KMS-11 (cell line): ENCODE data around the gene AQP9.

Source experiments
- H2AFZ ChIP-seq: fragments of 200-600 bp; sonication (generic); 2 replicates; pipeline ENCODE4 v1.6.1; 2016; ENCODE audit warnings: antibody characterized with exemption, mixed run types, low read depth
- H3K27ac ChIP-seq: fragments of 200-600 bp; sonication (generic); 2 replicates; pipeline ENCODE4 v1.6.1; 2016; ENCODE audit warnings: mild to moderate bottlenecking, mixed run types
- H3K27me3 ChIP-seq: fragments of 200-600 bp; sonication (generic); 2 replicates; pipeline ENCODE4 v1.6.1; 2017; ENCODE audit warnings: mild to moderate bottlenecking, low read depth, mixed run types, moderate library complexity; ENCODE audit not compliant: insufficient read depth
- H3K36me3 ChIP-seq: fragments of 200-600 bp; sonication (generic); 2 replicates; pipeline ENCODE4 v1.6.1; 2017; ENCODE audit warnings: mild to moderate bottlenecking, mixed run types; ENCODE audit not compliant: insufficient read depth
- H3K4me1 ChIP-seq: fragments of 200-600 bp; sonication (generic); 2 replicates; pipeline ENCODE4 v1.6.1; 2016; ENCODE audit warnings: mild to moderate bottlenecking, low read depth, mixed run types; ENCODE audit not compliant: poor library complexity, severe bottlenecking
- H3K4me2 ChIP-seq: fragments of 200-600 bp; sonication (generic); 2 replicates; pipeline ENCODE4 v1.7.0; 2016; ENCODE audit warnings: mild to moderate bottlenecking, mixed run types
- H3K4me3 ChIP-seq: fragments of 200-600 bp; sonication (generic); IDR thresholded peaks from 2 replicates; pipeline ENCODE4 v1.6.1; 2017; ENCODE audit warnings: low read depth, low read length, mixed read lengths; ENCODE audit not compliant: insufficient read depth
- H3K79me2 ChIP-seq: fragments of 200-600 bp; sonication (generic); 2 replicates; pipeline ENCODE4 v1.6.1; 2016; ENCODE audit warnings: low read depth, mixed run types; ENCODE audit not compliant: insufficient read depth
- H3K9ac ChIP-seq: fragments of 200-600 bp; sonication (generic); 2 replicates; pipeline ENCODE4 v1.6.1; 2016; ENCODE audit warnings: mild to moderate bottlenecking, mixed run types
- H4K20me1 ChIP-seq: fragments of 200-600 bp; sonication (generic); 2 replicates; pipeline ENCODE4 v1.6.1; 2016; ENCODE audit warnings: mild to moderate bottlenecking, mixed run types; ENCODE audit not compliant: insufficient read depth
- CTCF ChIP-seq: fragments of 200-600 bp; sonication (generic); conservative IDR thresholded peaks from 2 replicates; pipeline ENCODE4 v1.6.1; 2017; ENCODE audit warnings: low read depth, mild to moderate bottlenecking, antibody characterized with exemption, low read length, moderate library complexity, mixed read lengths

Gene AQP9, protein sequence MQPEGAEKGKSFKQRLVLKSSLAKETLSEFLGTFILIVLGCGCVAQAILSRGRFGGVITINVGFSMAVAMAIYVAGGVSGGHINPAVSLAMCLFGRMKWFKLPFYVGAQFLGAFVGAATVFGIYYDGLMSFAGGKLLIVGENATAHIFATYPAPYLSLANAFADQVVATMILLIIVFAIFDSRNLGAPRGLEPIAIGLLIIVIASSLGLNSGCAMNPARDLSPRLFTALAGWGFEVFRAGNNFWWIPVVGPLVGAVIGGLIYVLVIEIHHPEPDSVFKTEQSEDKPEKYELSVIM

DNA sequence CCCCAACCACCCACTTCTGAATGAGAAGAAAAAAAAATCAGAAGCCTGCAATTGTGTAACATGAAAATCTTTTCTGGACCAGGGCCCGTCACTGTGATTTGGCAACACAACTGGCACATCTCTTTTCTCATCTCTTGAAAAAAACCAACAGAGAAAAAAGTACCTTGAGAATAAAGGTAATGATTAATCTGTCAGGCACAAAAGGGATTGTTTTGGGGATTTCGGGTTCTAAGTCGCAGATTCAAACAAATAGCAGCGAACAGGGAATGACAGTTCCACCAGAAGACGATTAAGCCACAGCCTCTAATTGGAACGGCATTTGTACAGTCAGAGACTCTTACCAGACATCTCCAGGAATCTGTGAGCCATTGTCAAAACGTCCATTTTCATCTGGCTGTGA is at the start of gene AQP9:
Gene AQP9, plus strand, starts transcription at position 276 of the 400 bp plus-strand sequence. CDS start 185 bp downstream, outside the sequence.
- Histone ChIP-seq H3K36me3 (no peaks in the 10 kb centered on the region), H4K20me1 (no peaks in the 10 kb centered on the region), H3K79me2 (no peaks in the 10 kb centered on the region), H3K27me3 (no peaks in the 10 kb centered on the region), H3K4me2 (no peak within 1 kb of the TSS), H2AFZ (no peak within 1 kb of the TSS), H3K4me3 (no peak within 1 kb of the TSS), H3K4me1 (no peaks in the 10 kb centered on the region), H3K27ac (no peak within 1 kb of the TSS), H3K9ac (no peak within 1 kb of the TSS)
- no peak for TF ChIP-seq CTCF

GRCh38 chr15:58095415-58095814 is 42.8 kb upstream of the AQP9 start:
- Histone ChIP-seq H3K4me3 (no peak overlapping the region), H2AFZ (no peak overlapping the region), H3K79me2 (no peaks in the 10 kb centered on the region), H3K9ac (no peak overlapping the region), H4K20me1 (no peaks in the 10 kb centered on the region), H3K4me2 (no peak overlapping the region), H3K4me1 (no peaks in the 10 kb centered on the region), H3K27me3 (no peaks in the 10 kb centered on the region), H3K27ac (no peak overlapping the region), H3K36me3 (no peaks in the 10 kb centered on the region)
- TF ChIP-seq CTCF = no peak

DNA sequence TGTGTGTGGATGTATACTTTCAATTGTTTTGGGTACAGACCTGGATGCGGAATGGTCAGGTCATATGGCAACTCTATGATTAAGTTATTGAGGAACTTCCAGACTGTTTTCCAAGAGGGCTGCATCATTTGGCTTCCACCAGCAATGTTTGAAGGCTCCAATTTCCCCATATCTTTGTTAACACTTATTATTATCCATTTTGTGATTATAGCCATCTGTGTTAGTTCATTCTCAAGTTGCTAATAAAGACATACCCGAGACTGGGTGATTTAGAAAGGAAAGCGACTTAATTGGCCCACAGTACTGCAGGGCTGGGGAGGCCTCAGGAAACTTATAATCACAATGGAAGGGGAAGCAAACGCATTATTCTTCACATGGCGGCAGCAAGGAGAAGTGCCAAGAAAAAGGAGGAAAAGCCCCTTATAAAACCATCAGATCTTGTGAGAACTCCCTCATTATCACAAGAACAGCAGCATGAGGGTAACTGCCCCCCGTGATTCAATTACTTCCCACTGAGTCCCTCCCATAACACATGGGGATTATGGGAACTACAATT is 41.6 kb upstream of the AQP9 start:
- Histone ChIP-seq H3K4me1 (no peaks in the 10 kb centered on the region), H3K9ac (no peak overlapping the region), H4K20me1 (no peaks in the 10 kb centered on the region), H3K27ac (no peak overlapping the region), H2AFZ (no peak overlapping the region), H3K79me2 (no peaks in the 10 kb centered on the region), H3K4me2 (no peak overlapping the region), H3K4me3 (no peak overlapping the region), H3K36me3 (no peaks in the 10 kb centered on the region), H3K27me3 (no peaks in the 10 kb centered on the region)
- no peak for TF ChIP-seq CTCF

DNA sequence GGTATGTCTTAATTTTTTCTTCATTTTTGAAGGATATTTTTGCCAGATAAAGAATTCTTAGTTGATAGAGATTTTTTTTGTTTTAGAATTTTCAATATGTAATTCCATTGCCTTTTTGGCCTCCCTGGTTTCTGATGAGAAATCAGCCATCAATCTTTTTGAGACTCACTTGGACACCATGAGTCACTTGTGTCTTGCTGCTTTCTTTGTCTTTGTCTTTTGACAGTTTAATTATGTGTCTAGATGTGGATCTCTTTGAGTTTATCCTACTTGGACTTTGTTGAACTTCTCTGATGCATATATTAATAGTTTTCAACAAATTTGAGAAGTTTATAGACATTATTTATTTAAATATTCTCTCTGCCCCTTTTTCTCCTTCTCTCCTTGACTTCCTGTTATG is 34.7 kb upstream of the AQP9 start:
- no peaks in the 10 kb centered on the region for H3K36me3 ChIP-seq
- TF ChIP-seq CTCF = no peak
- no peaks in the 10 kb centered on the region for H4K20me1 ChIP-seq
- no peak overlapping the region for H3K27ac ChIP-seq
- no peak overlapping the region for H3K4me3 ChIP-seq
- H3K79me2 ChIP-seq = no peaks in the 10 kb centered on the region
- no peak overlapping the region for H3K4me2 ChIP-seq
- H3K27me3 ChIP-seq = no peaks in the 10 kb centered on the region
- H3K9ac ChIP-seq = no peak overlapping the region
- H2AFZ ChIP-seq = no peak overlapping the region
- no peaks in the 10 kb centered on the region for H3K4me1 ChIP-seq
